HCT116 (cell line): ENCODE data around the gene PCSK2. TPM values are rescaled to one million over a fixed set of nuclear protein-coding genes. Genes with fewer than 3 reads are reported as not detected.

Experiments used
- ATAC-seq: fragments of 200-7000 bp; cut with Tn5 transposase; 2 replicates; pipeline ENCODE4 v1.9.1; 2020; ENCODE audit warnings: mild to moderate bottlenecking, moderate library complexity
- BruUV-seq: library from RNA; stranded (reverse); fragments of 400-500 nt; replicated peaks from 2 replicates; lab custom pipeline; 2021; lab: Mats Ljungman, UMichigan
- CTCF ChIA-PET: fragments of 300-600 bp; sonication (Branson Sonifier 250); formaldehyde crosslinking; loops from one replicate; lab custom pipeline; 2021; ENCODE audit warnings: antibody characterized with exemption; lab: Charles Lee
- POLR2A ChIA-PET: fragments of 300-600, 350-600 bp; sonication (Branson Sonifier 250); formaldehyde crosslinking; loops from one replicate; lab custom pipeline; 2021; ENCODE audit warnings: antibody characterized with exemption; lab: Charles Lee
- RAD21 ChIA-PET, 2 experiments: fragments of 300-600 bp; sonication (Branson Sonifier 250); formaldehyde crosslinking; loops; one replicate each; lab custom pipeline; 2023; ENCODE audit warnings: low total read pairs in 2 of 2; ENCODE audit not compliant: uncharacterized antibody in 2 of 2, unreplicated experiment in 2 of 2, low non-redundant PET in 1 of 2; lab: Charles Lee
- DNase-seq: peaks from one replicate; pipeline ENCODE4 v3.0.0-alpha.2; 2010; ENCODE audit warnings: low read depth, low spot score
- H2AFZ ChIP-seq: fragments of 200-600 bp; shearing (Covaris generic), sonication (generic); 2 replicates; pipeline ENCODE4 v1.6.1; 2017; ENCODE audit warnings: low read depth, mixed run types, mixed read lengths, antibody characterized with exemption, low read length; ENCODE audit not compliant: poor library complexity, severe bottlenecking
- H3K27ac ChIP-seq: 2 replicates; pipeline ENCODE4 v1.5.1; 2012; ENCODE audit warnings: low read depth, low read length
- H3K27me3 ChIP-seq: fragments of 200-600 bp; sonication (generic); 2 replicates; pipeline ENCODE4 v1.6.1; 2016; ENCODE audit warnings: mixed run types, low read length, mixed read lengths; ENCODE audit not compliant: insufficient read depth
- H3K36me3 ChIP-seq, 2 experiments: fragments of 200-500 bp in 1 of 2; fragments of 200-600 bp in 1 of 2; sonication (Bioruptor generic) in 1 of 2; sonication (generic) in 1 of 2; 2 replicates each; pipeline versions ENCODE4 v1.5.1 to v1.6.1; 2014 to 2016; ENCODE audit warnings: low read length in 2 of 2, inconsistent platforms in 1 of 2, mixed read lengths in 1 of 2, mixed run types in 1 of 2; ENCODE audit not compliant: insufficient read depth in 2 of 2, control insufficient read depth in 1 of 2
- H3K4me1 ChIP-seq, 2 experiments: fragments of 200-600 bp in 1 of 2; sonication (generic) in 1 of 2; 2 replicates each; pipeline versions ENCODE4 v1.5.1 to v1.6.1; 2012 to 2017; ENCODE audit warnings: low read length in 2 of 2, inconsistent platforms in 1 of 2, mild to moderate bottlenecking in 1 of 2, mixed read lengths in 1 of 2, mixed run types in 1 of 2, moderate library complexity in 1 of 2; ENCODE audit not compliant: insufficient read depth in 2 of 2, control insufficient read depth in 1 of 2
- H3K4me2 ChIP-seq: fragments of 200-600 bp; sonication (generic); 2 replicates; pipeline ENCODE4 v1.6.1; 2017; ENCODE audit warnings: mixed run types, low read length, mixed read lengths
- H3K4me3 ChIP-seq, 2 experiments: fragments of 200-600 bp in 1 of 2; sonication (generic) in 1 of 2; replicated peaks in 1 of 2; 2 replicates each; pipeline ENCODE4 v1.5.1; 2011 to 2016; ENCODE audit warnings: low read length in 2 of 2, control low read depth in 1 of 2, low read depth in 1 of 2, mild to moderate bottlenecking in 1 of 2, mixed read lengths in 1 of 2, mixed run types in 1 of 2
- H3K79me2 ChIP-seq: fragments of 200-600 bp; sonication (generic); 2 replicates; pipeline ENCODE4 v1.6.1; 2017; ENCODE audit warnings: mild to moderate bottlenecking, mixed run types, low read length, moderate library complexity, mixed read lengths; ENCODE audit not compliant: insufficient read depth
- H3K9ac ChIP-seq: fragments of 200-600 bp; sonication (generic); 2 replicates; pipeline ENCODE4 v1.6.1; 2016; ENCODE audit warnings: low read length, mixed read lengths
- H3K9me2 ChIP-seq: fragments of 200-600 bp; sonication (generic), shearing (Covaris generic); 2 replicates; pipeline ENCODE4 v1.6.1; 2017; ENCODE audit warnings: mixed run types, mild to moderate bottlenecking, moderate library complexity; ENCODE audit not compliant: insufficient read depth
- H3K9me3 ChIP-seq, 2 experiments: fragments of 200-500 bp in 1 of 2; fragments of 200-600 bp in 1 of 2; sonication (Bioruptor generic) in 1 of 2; sonication (generic) in 1 of 2; 2 replicates each; pipeline ENCODE4 v1.6.1; 2014 to 2017; ENCODE audit warnings: low read length in 2 of 2, mixed read lengths in 2 of 2, inconsistent platforms in 1 of 2, low read depth in 1 of 2, mild to moderate bottlenecking in 1 of 2, mixed run types in 1 of 2, moderate library complexity in 1 of 2; ENCODE audit not compliant: control insufficient read depth in 1 of 2, insufficient read depth in 1 of 2
- H4K20me1 ChIP-seq: fragments of 200-600 bp; sonication (generic), shearing (Covaris generic); 2 replicates; pipeline ENCODE4 v1.6.1; 2017; ENCODE audit warnings: mixed run types, mild to moderate bottlenecking, moderate library complexity; ENCODE audit not compliant: insufficient read depth
- EZH2phosphoT487 ChIP-seq: fragments of 200-600 bp; IDR thresholded peaks from 2 replicates; pipeline ENCODE4 v1.6.1; 2018; ENCODE audit warnings: antibody characterized with exemption, borderline replicate concordance
- JUND ChIP-seq: IDR thresholded peaks from 2 replicates; pipeline ENCODE4 v1.6.1; 2012
- POLR2AphosphoS5 ChIP-seq: IDR thresholded peaks from 2 replicates; pipeline ENCODE4 v1.6.1; 2011; ENCODE audit warnings: mild to moderate bottlenecking, low read depth, low read length, moderate library complexity
- RAD21 ChIP-seq: IDR thresholded peaks from 2 replicates; pipeline ENCODE4 v1.6.1; 2012; ENCODE audit warnings: low read depth, mild to moderate bottlenecking
- REST ChIP-seq: IDR thresholded peaks from 2 replicates; pipeline ENCODE4 v1.6.1; 2012; ENCODE audit warnings: low read depth
- SP1 ChIP-seq: IDR thresholded peaks from 2 replicates; pipeline ENCODE4 v1.6.1; 2012; ENCODE audit warnings: low read depth
- YY1 ChIP-seq: IDR thresholded peaks from 2 replicates; pipeline ENCODE4 v1.6.1; 2011; ENCODE audit warnings: low read length, low read depth, moderate library complexity, mild to moderate bottlenecking; ENCODE audit not compliant: insufficient replicate concordance; ENCODE audit errors: extremely low read depth
- ZFX ChIP-seq: fragments of 450-650 bp; IDR thresholded peaks from 2 replicates; pipeline ENCODE4 v1.6.1; 2017
- intact Hi-C: fragments of 100-400 bp; cut with micrococcal nuclease; formaldehyde crosslinking; loops from 2 replicates; pipeline ENCODE4 v1.10.0; 2022
- total RNA-seq: library from RNA; stranded (reverse); gene quantifications from one replicate; pipeline ENCODE4 v1.2.1, GENCODE V29; 2021; ENCODE audit not compliant: unreplicated experiment

Gene PCSK2
- total RNA-seq, 1 experiment from 2014 or later, result not detected

GRCh38 chr20:17525650-17526049 is 298.8 kb downstream of the PCSK2 start:
- Histone ChIP-seq H3K9me2 (no peaks in the 10 kb centered on the region), H3K79me2 (no peaks in the 10 kb centered on the region), H3K4me1 (peaks cover 0 to 12% of the 10 kb centered on the region in 2 experiments; a peak in 3 of 4 replicates), H2AFZ (no peak overlapping the region), H3K4me2 (peak overlapping the region; percentile 26; the same call in 1 of the 2 replicates)
- ChIA-PET POLR2A (no interaction called here), CTCF (interaction anchor here (1.4 kb wide), 1 partner anchor 11 kb away, joined by 3 read pairs; no protein-coding TSS in a partner anchor)
- DNase-seq, result peak; percentile 58
- no TSS peak for BruUV-seq
- no peak for TF ChIP-seq RAD21
- TF ChIP-seq SP1, result 0 out of 2 replicates have a peak, but pooled peaks have one; percentile 42
- TF ChIP-seq JUND, result no peak
- TF ChIP-seq POLR2AphosphoS5, result no peak
- peak; percentile 52 for TF ChIP-seq YY1
- TF ChIP-seq ZFX, result no peak
- TF ChIP-seq REST, result no peak
- TF ChIP-seq EZH2phosphoT487, result no peak
- TF ChIP-seq, all 23 proteins: peak for 2
- H4K20me1 ChIP-seq, result no peaks in the 10 kb centered on the region
- no peak overlapping the region for H3K27ac ChIP-seq
- no peak overlapping the region for H3K9ac ChIP-seq
- H3K27me3 ChIP-seq, result no peaks in the 10 kb centered on the region
- ATAC-seq, result peak; percentile 97
- H3K36me3 ChIP-seq, result no peaks in the 10 kb centered on the region
- intact Hi-C loops, result no loop called here
- H3K9me3 ChIP-seq, result no peaks in the 10 kb centered on the region
- no peak overlapping the region for H3K4me3 ChIP-seq
- RAD21 ChIA-PET, result no interaction called here
